H1 (cell line): ENCODE results near the gene H1-8. TPM values are rescaled to one million over a fixed set of nuclear protein-coding genes. Genes with fewer than 3 reads are reported as not detected.

Experiments used
- CEBPB ChIP-seq: IDR thresholded peaks from 2 replicates; pipeline ENCODE4 v1.6.1; 2012; ENCODE audit warnings: low read depth, low read length
- GTF2F1 ChIP-seq: IDR thresholded peaks from 2 replicates; pipeline ENCODE4 v1.6.1; 2012; ENCODE audit warnings: low read depth, low read length, improper control_type of control experiment, borderline replicate concordance
- POU5F1 ChIP-seq: IDR thresholded peaks from 2 replicates; pipeline ENCODE4 v1.6.1; 2011; ENCODE audit warnings: low read depth, mild to moderate bottlenecking, low read length, moderate library complexity
- polyA plus RNA-seq, 7 experiments: library from polyadenylated mRNA; depleted of rRNA in 3 of 7; stranded (reverse) in 5 of 7; unstranded in 2 of 7; fragments of >200 nt in 5 of 7; fragments of 200-250 nt in 2 of 7; gene quantifications; 1 replicate in 5 of 7; 2 replicates in 1 of 7; 4 replicates in 1 of 7; pipeline versions ENCODE4 v1.2.1 to v1.2.3, GENCODE V29; 2011 to 2013; ENCODE audit warnings: missing spikeins in 2 of 7, mixed read lengths in 2 of 7
- total RNA-seq: library from RNA; stranded (reverse); fragmentation: NEBNext Ultra II Directional; extraction: Animal tissue kit (Norgen Biotek cat#: 25700); gene quantifications from 2 replicates; pipeline ENCODE4 v1.2.1, GENCODE V29; 2021

The H1-8 gene
- total and polyA plus RNA-seq, 2 of the 8 experiments (the other 6 are each of a cell fraction or from before 2014, with no cell fraction given), result not detected

- TF ChIP-seq GTF2F1 (no peak), CEBPB (no peak), POU5F1 (no peak)
These were observed 18.1 kb downstream of the H1-8 start (continued) for GRCh38 chr3:129560911-129561594.
